GM04504 (cell line): ENCODE measurements around the gene SMIM27.

Source experiments
- DNase-seq: peaks from one replicate; pipeline ENCODE4 v3.0.0-alpha.2; 2012; ENCODE audit warnings: low read depth

SMIM27 gene

DNA sequence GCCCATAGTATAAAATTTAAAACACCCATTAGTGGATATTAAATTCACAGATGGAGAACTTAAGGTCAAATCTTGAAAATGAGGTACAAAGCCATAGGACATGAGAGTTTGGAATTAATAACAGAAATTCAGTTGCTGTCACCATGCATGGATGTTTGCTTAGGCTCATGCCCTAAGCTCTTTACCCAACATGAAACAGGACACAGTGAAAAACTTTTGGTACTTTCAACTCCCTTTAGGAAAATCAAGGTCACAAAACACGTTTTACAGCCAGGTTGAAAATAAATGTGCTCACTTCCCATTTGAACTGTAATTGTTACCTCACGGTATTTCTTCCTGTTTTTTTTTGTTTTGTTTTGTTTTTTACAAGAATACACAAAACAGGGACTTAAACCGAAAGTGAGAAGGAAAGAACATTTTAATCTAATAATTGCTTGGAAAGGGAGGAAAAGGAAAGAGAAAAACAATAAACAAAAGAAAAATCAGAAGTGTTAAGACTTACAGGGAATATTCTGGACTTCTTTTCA lies 6.3 kb downstream of the SMIM27 start:
- DNase-seq, result no peak

DNA sequence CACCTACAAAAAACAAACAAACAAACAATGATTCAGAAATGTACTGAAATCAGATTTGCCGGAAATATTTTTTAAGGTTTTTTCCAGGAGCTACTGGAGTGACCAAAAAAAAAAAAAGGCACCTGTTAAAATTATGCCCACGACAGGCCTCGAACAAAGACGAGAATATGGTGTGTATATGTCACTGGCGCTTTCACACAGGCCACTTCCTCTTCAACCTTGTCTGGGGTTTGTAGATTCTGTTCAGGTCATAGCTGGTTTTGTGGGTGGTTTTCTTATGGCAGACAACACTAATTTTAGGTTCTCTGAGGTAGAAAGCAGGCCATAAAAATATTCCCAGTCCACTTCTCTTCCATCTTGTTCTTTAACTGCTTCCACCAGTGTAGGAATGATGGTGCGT lies 13.8 kb downstream of the SMIM27 start:
- no peak for DNase-seq

DNA sequence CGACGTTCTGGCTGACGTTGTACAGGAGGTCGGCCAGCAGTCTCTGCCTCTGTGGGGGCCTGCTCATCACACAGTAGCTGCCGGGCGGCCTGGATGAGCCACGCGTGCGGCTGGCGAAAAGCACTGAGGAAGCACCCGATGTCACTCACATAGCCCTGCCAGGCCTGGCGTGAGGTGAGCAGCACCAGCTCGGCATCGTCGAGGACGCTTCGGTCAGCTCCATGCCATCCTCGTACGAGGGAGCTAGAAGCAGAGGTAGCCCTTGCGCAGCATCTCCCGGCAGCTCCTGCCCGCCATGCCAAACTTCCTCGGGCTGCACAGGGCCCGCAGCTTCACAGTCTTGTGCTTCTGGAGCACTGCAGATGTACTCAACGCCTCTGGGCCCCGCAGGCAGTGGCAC lies 14.6 kb downstream of the SMIM27 start:
- no peak for DNase-seq

DNA sequence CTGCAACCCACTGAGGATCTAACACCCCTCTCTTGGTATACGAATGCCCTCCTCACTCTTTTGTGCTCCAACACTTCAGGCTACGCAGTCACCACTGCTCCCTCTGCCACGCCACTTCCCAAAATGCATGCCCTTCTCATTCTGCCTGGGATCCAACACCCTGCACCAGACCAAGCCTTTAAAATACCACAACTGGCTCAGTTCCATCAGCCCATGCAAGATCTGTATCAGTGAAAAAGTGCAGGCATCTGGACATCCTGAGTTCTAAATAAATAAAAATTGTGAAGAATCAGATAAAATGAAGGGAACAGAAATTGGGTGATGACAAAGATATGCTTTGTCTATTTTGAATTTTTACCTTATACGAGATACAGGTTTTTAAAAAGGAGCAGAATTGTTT lies 18.1 kb downstream of the SMIM27 start:
- DNase-seq, result no peak

DNA sequence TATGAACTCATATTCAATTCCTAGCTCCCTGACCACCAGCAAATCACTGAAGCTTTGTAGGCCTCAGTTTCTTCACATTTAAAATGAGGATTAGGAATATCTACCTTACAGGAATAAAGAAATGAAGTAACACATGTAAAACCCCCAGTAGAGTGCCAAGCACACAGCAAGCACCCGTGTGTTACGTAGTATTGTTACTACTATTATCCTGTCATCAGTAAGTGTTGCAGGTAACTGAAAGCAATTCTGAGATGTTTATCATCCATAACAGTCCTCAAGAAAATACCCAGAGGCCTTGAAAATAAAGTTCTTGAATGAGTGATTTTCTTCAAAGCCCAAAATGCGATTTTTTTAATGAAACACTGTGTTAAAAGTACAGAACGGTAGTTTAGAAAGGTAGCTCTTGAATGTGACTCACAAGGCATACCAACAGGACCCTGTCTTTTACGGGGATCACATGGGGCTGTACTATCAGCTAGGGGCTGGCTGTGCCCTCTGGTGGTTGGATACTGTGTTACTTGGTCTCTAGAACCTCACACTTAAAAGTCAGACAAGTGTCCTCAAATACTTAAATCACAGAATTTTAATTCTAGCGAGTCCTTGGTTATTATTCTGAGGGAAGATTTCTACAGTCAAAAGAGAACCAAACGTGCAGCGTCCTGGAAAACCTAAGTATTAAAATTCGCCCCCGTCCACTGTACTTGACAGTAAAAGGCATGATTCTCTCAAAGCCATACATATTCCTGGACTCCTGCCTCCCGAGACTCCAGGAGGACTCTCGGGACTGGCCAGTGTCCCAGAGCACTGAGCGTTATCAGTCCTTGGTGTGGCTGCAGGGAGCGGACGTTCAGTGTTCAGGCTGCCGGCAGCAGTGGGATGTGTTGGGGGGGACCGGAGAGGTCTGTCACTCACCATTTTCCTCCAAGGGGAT lies 20.1 kb downstream of the SMIM27 start:
- peak; percentile 40 for DNase-seq

DNA sequence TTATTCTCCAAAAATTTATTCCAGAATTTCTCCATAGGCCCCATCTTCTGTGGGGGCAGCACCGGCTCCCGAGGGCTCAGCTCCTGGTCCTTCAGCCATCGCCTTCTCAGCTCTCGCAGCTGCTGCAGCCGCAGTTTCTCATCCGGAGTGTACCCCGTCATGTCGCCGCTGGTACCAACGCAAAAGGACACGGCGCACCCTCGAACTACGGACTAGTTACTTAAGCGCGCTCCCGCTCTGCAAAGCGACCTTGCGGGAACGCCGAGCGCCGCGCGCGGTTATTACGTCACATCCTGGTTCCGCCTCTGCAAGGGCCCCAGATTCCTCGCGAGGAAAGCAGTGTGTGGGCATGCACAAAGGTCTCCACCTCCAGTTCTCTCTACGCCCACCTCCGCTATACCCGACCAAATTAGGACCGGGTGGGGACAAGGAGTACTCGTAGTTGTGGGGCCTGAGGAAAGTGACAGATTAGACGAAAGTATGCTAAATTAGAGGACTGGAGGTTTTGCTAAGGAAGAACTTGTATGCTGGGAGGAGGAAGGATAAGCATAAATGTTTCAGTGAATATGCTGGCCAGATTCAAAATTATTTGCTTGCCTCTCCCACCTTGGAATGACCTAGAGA lies 20.9 kb downstream of the SMIM27 start, which contains the start of gene NDUFB6:
Gene NDUFB6, minus strand, starts transcription at position 260 of the 624 bp plus-strand sequence. Its CDS starts 99 bp downstream, at position 161.
- DNase-seq, result peak; percentile 72

DNA sequence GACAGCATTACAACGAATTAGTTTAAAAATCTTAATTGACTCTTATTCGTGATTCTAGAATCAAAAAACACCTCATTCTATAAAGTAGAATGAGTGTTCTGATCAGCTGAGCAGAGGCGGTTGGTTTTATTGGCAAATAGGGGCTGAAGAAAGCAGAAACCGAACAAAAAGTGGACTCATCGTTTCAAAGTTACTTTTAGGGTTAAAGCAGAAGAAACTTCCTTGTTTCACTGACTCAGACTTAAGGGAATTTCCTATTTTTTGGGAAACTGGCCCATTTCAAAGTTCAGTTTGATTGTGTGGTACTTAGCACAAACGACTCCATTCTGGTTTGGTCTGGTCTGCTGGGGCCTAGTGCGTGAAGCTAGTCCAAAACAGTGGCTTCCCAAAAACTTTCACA lies 21.7 kb downstream of the SMIM27 start:
- DNase-seq, result no peak

DNA sequence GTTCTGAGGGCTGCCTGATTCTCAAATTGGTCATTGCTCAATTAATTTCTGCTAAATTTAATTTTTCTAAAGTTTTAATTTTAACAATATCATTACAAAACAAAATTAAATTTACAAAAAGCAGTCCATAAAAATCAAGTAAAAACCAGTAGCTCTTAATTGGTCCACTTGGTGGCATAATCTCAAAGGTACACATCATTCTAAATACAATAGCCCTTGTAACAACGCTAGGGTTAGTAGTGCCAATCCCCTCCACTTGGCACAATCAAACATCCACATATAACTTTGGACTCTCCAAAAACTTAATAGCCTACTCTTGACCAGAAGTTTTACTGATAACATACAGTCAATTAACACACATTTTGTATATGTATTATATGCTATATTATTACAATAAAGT lies 22.7 kb downstream of the SMIM27 start:
- no peak for DNase-seq

DNA sequence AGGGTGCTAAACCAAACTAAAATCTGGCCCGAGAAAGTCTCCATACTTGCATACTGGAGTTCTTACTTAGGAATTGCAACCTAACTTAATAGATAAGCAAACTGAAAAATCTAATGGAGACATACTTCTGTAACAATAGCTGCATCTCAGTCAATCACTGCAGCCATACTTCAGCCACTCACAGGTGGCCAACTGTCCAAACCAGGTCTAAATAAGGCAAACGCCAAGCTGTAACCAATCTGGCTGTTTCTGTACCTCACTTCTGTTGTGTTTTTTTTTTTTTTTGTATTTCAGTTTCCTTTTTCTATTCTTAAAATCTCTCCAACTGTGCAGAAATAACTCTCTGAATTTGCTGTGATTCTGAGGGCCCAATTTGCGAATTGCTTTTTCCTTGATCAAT lies 25.2 kb downstream of the SMIM27 start:
- no peak for DNase-seq

DNA sequence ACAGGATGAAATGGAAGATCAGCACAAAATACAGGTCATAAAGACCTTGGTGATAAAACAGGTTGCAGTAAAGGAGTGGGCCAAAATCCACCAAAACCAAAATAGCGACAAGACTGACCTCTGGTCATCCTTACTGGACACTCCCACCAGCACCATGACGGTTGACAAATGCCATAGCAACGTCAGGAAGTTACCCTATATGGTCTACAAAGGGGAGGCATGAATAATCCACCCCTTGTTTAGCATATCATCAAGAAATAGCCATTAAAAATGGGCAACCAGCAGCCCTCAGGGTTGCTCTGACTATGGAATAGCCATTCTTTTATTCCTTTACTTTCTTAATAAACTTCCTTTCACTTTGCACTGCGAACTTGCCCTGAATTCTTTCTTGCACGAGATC lies 26.8 kb downstream of the SMIM27 start:
- no peak for DNase-seq

DNA sequence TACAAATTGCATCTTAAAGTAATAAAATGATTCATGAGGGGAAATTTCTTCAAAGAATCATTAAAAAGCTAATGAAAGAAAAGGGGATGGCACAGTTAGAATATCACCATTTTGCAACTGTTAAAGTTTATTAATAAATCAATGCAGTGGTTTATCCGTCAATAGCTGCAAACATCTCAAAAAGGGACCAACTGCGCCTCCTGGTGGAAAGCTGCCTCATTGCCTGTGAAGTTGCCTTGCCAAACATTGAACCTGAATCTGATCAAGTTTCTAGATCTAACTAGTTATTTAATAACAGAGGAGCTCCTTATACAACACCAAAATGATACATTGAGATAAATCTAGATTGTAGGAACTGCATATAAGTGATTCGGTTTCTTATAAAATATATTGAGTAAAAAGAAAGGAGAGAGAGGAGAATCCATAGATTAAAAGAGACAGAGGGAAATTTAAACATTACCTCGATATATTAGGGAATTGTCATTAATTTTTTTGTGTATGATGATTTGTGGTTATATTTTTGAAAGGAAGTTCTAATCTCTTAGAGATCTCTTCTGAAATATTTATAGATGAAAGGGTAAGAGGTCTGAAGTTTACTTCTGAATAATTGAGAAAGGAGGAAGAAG lies 27.7 kb downstream of the SMIM27 start:
- DNase-seq, result no peak

DNA sequence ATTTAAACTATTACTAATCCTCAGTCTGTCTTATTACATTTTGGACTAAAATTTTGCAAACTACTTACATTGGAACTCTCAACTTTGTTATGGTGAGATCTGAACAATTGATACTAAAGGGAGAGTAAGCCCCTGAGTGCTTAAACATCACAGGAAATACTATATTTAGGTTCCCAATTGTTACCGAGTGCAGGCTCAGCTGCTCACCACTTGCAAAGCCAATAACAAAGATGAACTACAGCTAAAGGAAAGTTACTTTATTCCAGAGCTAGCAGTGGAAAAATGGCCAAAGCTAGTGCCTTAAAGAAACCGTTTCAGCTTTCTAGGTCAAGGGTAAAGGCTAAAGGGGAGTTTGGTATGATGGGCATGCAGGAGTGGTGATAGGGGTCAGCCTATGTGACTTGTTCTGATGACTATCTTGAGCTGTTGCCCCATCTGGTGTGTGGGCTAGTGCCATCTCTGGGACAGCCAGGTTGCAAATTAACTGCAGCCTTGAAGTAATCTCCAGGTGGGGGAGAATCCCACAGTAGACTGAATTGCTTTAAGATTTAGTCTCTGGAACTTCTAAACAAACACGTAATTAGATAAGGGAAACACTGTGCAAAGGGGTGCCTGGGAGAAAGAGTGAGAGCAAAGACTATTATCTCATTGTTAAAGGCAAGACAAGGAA lies 28.6 kb downstream of the SMIM27 start:
- no peak for DNase-seq

DNA sequence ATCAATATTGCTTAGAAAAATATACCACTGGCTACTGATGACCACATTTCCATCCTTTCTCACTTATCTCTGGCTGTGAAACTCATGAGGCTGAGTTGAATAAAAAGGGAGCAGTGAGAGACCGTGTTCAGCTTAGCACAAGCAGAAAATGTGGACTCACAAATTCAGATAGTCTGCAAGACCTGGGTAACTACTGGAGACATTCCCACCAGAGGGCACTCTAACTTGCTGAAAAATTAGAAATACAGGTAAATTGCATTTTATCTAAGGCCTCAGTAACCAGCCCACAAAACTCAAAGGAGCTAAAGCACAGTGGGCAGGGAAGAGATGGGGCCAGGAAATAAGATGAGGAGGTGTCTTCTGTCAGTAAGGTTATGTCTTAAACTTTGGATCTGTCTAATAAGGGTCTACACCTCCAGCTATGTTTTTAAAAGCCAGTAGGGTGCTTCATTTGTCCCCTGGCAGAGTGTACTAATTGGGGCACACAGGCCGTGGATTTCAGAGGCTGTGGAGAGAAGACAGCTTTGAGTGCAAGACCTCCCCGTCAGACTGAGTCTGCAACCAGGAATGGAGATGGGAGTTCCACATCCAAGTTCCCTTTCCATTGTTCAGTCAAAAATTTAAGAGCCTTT lies 29.5 kb downstream of the SMIM27 start:
- DNase-seq, result no peak

DNA sequence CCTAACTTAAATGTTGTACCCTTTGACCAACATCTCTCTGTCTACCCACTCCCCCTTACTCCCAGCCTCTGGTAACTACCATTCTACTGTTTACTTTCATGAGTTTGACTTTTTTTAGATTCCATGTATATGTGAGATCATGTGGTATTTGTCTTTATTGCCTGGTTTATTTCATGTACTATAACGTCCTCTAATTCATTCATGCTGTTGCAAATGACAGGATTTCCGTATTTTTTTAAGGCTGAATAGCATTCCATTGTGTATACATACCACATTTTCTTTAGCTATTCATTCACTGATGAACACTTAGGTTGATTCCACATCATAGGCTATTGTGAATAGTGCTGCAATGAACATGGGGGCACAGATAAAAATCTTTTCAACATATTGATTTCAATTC lies 32.7 kb downstream of the SMIM27 start:
- DNase-seq, result no peak

DNA sequence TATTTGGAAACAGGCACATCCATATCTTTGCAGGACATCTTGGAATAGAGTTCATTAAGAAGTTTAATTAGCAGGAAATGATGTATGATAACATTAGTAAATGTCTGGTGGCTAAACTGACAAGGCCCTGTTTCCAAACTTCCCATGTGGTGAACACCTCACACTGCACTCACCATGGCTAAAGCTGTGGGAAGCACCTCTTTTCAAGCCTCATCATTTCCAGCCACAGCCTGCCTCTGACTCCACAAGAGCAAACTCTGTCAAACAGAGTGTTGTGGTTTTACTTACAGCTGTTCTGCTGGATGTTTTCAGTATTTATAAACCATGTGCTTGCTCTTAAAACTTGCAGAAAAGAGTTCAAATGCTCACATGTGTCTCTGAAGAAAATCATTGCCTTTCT lies 35.8 kb downstream of the SMIM27 start:
- DNase-seq, result no peak

DNA sequence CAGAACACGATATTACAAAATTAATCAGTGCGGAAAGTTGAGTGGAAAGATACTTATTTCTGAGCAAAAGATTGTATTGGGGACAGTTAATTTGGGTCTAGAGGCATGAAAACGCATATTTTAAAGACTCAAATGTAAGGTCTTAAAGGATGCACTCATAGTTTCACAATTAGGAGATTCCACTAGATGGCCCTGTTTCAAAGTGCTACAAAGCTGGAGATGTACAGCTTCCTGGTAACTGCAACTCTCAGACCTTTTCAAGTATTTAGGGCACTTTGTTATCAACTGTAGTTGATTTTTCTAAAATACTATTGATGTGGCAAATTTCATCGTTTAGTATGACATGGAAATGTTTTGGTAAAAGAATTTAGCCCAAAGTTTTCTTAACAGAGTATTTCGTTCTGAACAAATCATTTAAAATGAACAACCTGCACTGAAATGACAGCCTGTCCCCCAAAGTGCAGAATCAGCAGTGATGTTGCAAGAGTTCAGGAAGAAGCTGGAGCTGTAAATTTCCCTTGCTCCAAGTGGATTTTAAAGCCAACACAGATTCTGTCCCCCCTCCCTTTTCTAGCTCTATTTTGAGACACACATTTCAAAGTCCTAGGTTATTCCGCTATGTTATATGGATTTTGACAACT lies 37.1 kb downstream of the SMIM27 start:
- no peak for DNase-seq

DNA sequence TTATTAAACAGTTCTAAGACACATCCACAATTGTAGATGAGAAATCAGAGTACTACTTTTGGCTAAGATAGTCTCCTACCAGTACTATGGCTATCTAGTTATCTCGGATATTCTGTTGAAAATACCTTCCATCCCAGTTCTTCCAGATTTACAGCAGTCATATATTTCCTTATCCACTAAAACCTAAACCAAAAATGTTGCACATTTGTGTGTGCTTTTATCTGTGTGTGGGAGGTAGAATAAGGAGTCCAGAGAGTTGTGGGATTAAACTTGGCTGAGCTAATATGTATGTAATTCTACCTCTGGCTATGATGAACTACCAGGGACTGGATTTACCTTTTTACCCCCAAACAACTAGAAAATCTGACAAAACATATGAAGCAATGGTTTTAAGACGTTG lies 38.3 kb downstream of the SMIM27 start:
- DNase-seq, result no peak

DNA sequence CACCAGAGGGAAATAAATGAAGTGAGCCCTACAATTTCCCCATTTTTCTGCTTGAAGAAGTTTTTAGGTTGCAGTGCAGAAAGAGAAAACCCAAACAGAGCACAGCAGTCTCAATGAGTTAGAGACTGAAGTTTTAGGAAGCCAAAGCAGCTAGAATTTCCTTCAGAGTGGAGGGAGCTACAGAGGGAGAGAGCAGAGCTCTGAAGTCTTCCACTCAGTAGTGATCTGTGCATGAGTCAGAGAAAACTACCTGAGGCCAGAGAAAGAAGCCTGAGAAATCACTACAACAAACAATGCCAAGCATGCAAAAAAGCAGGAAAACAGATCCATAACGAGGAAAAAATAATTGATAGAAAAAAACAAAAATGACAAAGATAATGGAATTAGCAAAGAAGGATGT lies 38.8 kb downstream of the SMIM27 start:
- DNase-seq, result no peak

DNA sequence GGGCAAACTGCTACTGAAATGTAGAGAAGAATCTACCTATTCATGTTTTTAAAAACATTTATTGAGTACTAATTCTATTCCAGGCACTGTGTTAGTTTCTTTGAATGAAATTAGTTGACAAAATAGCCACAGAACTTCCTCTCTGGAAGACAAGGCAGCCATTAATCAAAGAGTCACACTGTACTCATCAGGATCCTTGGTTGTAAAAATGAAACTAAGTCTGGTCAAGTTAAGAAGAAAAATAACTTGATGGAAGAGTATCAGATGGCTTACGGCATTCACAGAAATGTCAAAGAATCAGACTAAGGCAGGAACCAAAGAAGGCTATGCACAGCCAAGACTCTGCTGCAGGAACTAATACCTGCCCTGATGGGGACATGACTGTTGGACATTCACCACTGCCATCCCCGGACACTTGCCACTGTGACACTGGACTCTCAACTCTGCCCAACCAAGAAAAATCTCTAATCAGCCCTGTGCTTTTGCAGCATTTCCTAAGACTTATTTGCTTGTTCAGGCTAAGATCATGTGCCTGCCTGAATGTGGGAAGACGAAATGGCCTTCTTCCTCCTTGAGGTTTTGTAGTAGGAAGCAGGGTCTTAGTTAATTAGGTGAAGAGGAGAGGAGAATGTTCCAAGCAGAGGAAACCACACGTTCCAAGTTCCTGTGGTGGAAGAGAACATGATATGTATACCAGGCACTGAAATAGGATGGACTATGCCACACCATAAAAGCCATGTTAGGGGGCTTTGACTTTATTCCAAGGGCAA lies 44.2 kb downstream of the SMIM27 start:
- no peak for DNase-seq

DNA sequence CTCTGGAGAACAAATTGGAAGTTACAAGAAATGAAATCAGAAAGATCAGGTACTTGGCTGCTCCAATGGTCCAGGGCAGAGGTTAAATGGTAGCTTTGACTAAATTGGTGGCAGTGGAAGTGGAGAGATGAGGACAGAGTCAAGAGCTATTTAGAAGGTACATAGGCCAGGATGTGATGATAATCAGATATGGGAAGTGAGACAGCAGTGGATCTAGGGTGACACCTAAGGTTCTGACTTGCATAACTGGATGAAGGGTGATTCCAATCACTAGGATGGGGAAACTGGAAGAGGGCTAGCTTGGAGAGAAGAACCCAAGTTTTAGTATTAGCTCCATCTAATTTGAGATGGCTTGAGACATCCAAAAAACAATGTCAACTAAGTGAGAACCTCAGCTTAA lies 44.8 kb downstream of the SMIM27 start:
- DNase-seq, result no peak
